IPS-15b (cell line): Measurements from ENCODE around the gene MIAT.

Source experiments
- H3K27me3 ChIP-seq: one replicate; pipeline ENCODE4 v1.6.1; 2013; ENCODE audit warnings: low read length; ENCODE audit not compliant: control insufficient read depth, insufficient read depth
- H3K36me3 ChIP-seq: one replicate; pipeline ENCODE4 v1.6.1; 2013; ENCODE audit warnings: low read length; ENCODE audit not compliant: control insufficient read depth, insufficient read depth
- H3K4me1 ChIP-seq: one replicate; pipeline ENCODE4 v1.6.1; 2013; ENCODE audit warnings: mild to moderate bottlenecking, low read length; ENCODE audit not compliant: control insufficient read depth, insufficient read depth
- H3K4me3 ChIP-seq: one replicate; pipeline ENCODE4 v1.5.1; 2013; ENCODE audit warnings: low read depth, low read length
- H3K9ac ChIP-seq: one replicate; pipeline ENCODE4 v1.6.1; 2013; ENCODE audit warnings: low read depth, mild to moderate bottlenecking, low read length
- H3K9me3 ChIP-seq: one replicate; pipeline ENCODE4 v1.6.1; 2013; ENCODE audit warnings: mild to moderate bottlenecking, low read length; ENCODE audit not compliant: control insufficient read depth, insufficient read depth

The MIAT gene

GRCh38 chr22:26658671-26659478, 1.5 kb downstream of the MIAT start:
- Histone ChIP-seq H3K27me3 (no peaks in the 10 kb centered on the region), H3K36me3 (peaks cover 5% of the 10 kb centered on the region), H3K4me1 (peaks cover 11% of the 10 kb centered on the region), H3K9me3 (no peaks in the 10 kb centered on the region), H3K4me3 (peak overlapping the region; percentile 91), H3K9ac (peak overlapping the region; percentile 70)

DNA sequence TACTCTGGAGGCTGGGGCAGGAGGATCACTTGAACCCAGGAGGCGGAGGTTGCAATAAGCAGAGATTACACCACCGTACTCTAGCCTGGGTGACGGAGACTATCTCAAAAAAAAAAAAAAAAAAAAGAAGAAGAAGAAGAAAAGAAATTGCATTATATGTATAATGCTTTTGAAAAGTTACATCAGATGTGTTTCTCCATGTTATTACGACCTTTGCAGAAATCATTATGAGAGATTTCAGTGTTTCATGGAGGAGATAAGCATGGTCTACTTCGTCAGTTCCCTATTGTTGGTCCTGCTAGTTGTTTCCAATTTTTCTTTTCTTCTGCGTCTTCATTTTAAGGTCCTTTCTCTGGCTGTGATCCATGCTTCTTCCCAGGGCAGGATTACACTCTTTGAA, 3.0 kb downstream of the MIAT start:
- H3K9ac ChIP-seq = no peak overlapping the region

DNA sequence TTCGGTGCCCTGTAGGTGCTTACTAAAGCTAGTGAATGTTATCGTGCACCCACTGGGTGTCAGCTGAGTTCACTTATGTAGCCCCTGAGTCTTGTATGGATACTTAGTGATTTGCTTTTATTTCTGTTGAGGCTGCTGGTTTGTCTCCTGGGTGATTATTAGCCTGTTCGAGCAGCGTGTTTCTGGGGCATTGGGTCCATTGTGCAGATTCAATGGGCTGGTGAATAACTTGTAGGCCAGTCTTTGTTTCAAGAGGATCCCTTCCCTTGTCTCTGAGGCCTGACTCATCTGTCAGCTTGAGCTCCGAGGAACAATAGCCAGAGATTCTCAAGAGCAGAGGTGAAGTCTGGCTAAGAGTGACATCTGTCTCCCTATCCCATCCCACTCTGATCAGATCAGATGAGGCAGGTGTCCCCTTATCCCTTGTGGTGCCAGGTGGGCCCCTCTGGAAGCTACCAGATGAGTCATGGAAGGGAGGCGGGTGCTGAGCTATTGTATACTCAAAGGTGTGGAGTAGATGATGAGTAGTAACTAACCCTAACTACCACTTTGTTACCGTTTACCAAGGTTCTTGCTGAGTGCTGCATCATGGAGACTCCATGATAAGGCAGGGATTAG, 3.7 kb downstream of the MIAT start:
- peaks cover 7% of the 10 kb centered on the region for H3K36me3 ChIP-seq
- H3K27me3 ChIP-seq = no peaks in the 10 kb centered on the region
- H3K4me1 ChIP-seq = peaks cover 14% of the 10 kb centered on the region
- H3K9me3 ChIP-seq = no peaks in the 10 kb centered on the region
- H3K4me3 ChIP-seq = no peak overlapping the region
- H3K9ac ChIP-seq = no peak overlapping the region

More for the DNA sequence above, 3.0 kb downstream of the MIAT start:
- Histone ChIP-seq H3K4me3 (no peak overlapping the region), H3K27me3 (no peaks in the 10 kb centered on the region), H3K4me1 (peaks cover 14% of the 10 kb centered on the region), H3K9me3 (no peaks in the 10 kb centered on the region), H3K36me3 (peaks cover 5% of the 10 kb centered on the region)

- peaks cover 14% of the 10 kb centered on the region for H3K4me1 ChIP-seq
- H3K27me3 ChIP-seq = no peaks in the 10 kb centered on the region
- H3K9ac ChIP-seq = no peak overlapping the region
- H3K36me3 ChIP-seq = peaks cover 18% of the 10 kb centered on the region
- no peak overlapping the region for H3K4me3 ChIP-seq
- no peaks in the 10 kb centered on the region for H3K9me3 ChIP-seq
These were observed 4.8 kb downstream of the MIAT start for GRCh38 chr22:26662160-26662559.

DNA sequence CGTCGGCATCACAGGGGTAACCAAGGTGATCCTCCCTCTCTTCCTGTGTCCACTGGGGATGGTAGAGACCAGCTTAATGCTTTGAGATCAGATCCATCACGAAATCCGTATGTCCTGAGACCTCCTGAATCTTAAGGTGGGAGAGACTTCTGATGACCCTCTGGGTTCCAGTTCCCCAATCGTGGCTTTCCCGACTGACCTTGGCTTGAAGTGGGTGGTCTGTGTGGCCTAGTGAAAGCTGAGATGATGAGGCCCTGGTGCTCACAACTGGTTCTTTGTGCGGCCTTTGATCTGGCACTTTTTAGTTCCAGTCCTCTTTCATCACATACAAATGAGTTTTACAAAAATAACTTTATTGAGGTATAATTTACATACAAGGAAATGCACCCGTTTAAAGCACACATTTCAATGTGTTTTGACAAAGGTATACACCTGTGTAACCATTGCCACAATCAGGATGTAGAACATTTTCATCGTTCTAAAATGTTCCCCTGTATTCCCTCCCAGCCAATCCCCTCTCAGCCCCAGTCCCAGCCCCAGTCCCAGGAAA, 6.1 kb downstream of the MIAT start:
- H3K36me3 ChIP-seq = peaks cover 30% of the 10 kb centered on the region
- H3K9ac ChIP-seq = no peak overlapping the region
- H3K9me3 ChIP-seq = no peaks in the 10 kb centered on the region
- no peaks in the 10 kb centered on the region for H3K27me3 ChIP-seq
- peaks cover 14% of the 10 kb centered on the region for H3K4me1 ChIP-seq
- H3K4me3 ChIP-seq = no peak overlapping the region

DNA sequence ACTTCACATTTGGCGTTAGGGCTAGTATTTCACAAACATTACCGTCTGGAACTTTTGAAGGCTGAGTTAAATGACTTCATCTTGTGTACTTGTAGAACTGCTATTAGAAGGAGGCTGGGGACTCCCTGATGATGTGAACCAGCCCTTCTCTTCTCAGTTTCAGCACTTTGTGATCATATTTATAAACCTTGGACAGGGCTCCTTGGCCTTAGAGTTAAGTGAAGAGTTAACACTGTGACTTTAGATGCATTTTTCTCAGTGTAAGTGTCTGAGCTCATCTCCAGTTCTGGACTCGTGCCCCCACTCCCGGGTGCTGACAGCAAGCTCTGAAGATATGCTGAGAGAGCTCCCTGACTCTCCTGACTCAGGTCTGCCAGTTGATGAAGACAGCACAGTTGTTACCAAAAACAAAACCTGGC, 8.4 kb downstream of the MIAT start:
- Histone ChIP-seq H3K36me3 (peaks cover 42% of the 10 kb centered on the region), H3K4me1 (peaks cover 19% of the 10 kb centered on the region), H3K9ac (no peak overlapping the region), H3K4me3 (no peak overlapping the region), H3K27me3 (no peaks in the 10 kb centered on the region), H3K9me3 (no peaks in the 10 kb centered on the region)

- Histone ChIP-seq H3K27me3 (no peaks in the 10 kb centered on the region), H3K4me1 (peaks cover 12% of the 10 kb centered on the region), H3K36me3 (peaks cover 42% of the 10 kb centered on the region), H3K9me3 (no peaks in the 10 kb centered on the region), H3K4me3 (no peak overlapping the region), H3K9ac (no peak overlapping the region)
These were observed 9.8 kb downstream of the MIAT start for GRCh38 chr22:26667140-26667539.

GRCh38 chr22:26669060-26669481, 11.7 kb downstream of the MIAT start:
- Histone ChIP-seq H3K9ac (no peak overlapping the region), H3K4me1 (peaks cover 20% of the 10 kb centered on the region), H3K9me3 (no peaks in the 10 kb centered on the region), H3K36me3 (peaks cover 37% of the 10 kb centered on the region), H3K4me3 (no peak overlapping the region), H3K27me3 (no peaks in the 10 kb centered on the region)

- peaks cover 37% of the 10 kb centered on the region for H3K36me3 ChIP-seq
- no peak overlapping the region for H3K4me3 ChIP-seq
- no peaks in the 10 kb centered on the region for H3K9me3 ChIP-seq
- H3K9ac ChIP-seq = no peak overlapping the region
- H3K4me1 ChIP-seq = peaks cover 23% of the 10 kb centered on the region
- H3K27me3 ChIP-seq = no peaks in the 10 kb centered on the region
These were observed 13.1 kb downstream of the MIAT start for GRCh38 chr22:26670459-26670858.

- H3K4me1 ChIP-seq = peaks cover 23% of the 10 kb centered on the region
- no peak overlapping the region for H3K9ac ChIP-seq
These were observed 14.1 kb downstream of the MIAT start for GRCh38 chr22:26671317-26672059.

DNA sequence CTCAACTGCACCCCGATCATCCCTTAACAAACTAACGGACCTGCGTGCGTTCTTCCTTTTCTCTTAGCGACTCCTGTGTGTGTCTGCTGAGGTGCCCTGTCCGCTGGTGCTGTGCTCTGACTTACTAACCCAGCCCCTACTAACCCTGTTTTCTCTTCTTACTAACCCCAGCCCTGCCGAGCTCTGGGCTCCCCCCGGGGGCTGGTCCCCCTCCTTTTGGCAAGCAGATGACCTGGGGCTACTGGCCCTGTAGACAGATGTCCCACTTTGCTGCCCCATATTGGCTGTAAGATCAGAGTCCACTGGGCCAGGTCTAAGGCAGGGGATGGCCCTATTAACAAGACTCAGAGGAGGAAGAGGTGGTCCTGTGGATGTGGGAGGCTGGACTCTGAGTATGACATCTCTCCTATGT, 14.7 kb downstream of the MIAT start:
- H3K9ac ChIP-seq = peak overlapping the region; percentile 17
- no peaks in the 10 kb centered on the region for H3K9me3 ChIP-seq
- H3K36me3 ChIP-seq = peaks cover 25% of the 10 kb centered on the region
- peak overlapping the region; percentile 89 for H3K4me3 ChIP-seq
- no peaks in the 10 kb centered on the region for H3K27me3 ChIP-seq
- H3K4me1 ChIP-seq = peaks cover 23% of the 10 kb centered on the region

More at GRCh38 chr22:26671317-26672059, 14.1 kb downstream of the MIAT start:
- Histone ChIP-seq H3K27me3 (no peaks in the 10 kb centered on the region), H3K4me3 (no peak overlapping the region), H3K9me3 (no peaks in the 10 kb centered on the region), H3K36me3 (peaks cover 31% of the 10 kb centered on the region)
